ENCODE results near the gene CUTA. TPM values are rescaled to one million over a fixed set of nuclear protein-coding genes. Genes with fewer than 3 reads are reported as not detected.

CUTA gene
- total RNA-seq, 1 experiment from 2014 or later, result 186 TPM

DNA sequence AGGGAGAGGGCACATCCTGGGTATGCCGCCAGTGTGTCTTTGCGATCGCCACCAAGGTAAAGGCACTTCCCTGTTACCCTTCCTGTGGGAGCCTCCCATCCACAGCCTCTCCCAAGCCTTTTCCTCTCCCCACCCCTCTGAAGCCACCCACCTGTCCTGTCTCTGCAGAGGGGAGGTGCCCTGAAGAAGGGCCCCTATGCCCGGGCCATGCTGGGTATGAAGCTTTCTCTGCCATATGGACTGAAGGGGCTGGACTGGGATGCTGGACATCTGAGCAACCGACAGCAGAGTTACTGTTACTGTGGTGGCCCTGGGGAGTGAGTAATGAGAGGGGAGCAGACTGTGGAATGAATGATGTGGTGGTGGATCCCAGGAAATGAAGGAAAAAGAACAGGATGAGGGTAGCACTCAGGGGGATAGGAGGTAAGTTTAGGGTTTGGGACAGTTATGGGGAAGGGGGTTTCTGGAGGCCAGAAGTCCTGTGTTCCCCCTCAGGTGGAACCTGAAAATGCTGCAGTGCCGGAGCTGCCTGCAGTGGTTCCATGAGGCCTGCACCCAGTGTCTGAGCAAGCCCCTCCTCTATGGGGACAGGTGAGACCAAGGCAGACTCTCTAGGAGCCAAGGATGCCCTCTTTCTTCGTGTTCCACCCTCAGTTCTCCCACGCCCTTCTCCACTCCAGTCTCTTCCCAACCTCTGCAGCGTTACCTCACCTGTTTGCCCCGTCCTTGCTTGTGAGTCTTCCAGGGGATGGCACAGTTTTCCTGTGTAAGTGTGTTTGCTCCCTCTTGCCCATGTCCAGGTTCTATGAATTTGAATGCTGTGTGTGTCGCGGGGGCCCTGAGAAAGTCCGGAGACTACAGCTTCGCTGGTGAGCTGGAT is 4.4 kb downstream of the CUTA start:
- Histone ChIP-seq H3K9me2 (ENCODE audit: insufficient read depth) (no peaks in the 10 kb centered on the region), H3K4me2 (ENCODE audit: low read length) (no peak overlapping the region), H3K4me3 (replicated peaks in 1 of 2; ENCODE audit: low read depth in 1 of 2, low read length in 2 of 2) (no peak overlapping the region), H3K79me2 (ENCODE audit: insufficient read depth, low read length) (peaks cover 38% of the 10 kb centered on the region), H3K27me3 (ENCODE audit: insufficient read depth, low read length) (no peaks in the 10 kb centered on the region), H3K9me3 (ENCODE audit: control insufficient read depth in 1 of 2, insufficient read depth in 1 of 2, low read depth in 1 of 2, low read length in 2 of 2) (no peaks in the 10 kb centered on the region), H3K4me1 (ENCODE audit: control insufficient read depth in 1 of 2, insufficient read depth in 2 of 2, low read length in 2 of 2) (peaks cover 11 to 40% of the 10 kb centered on the region in 2 experiments), H2AFZ (ENCODE audit: low read depth, low read length, poor library complexity, severe bottlenecking) (no peak overlapping the region), H3K9ac (ENCODE audit: low read length) (no peak overlapping the region), H3K36me3 (ENCODE audit: control insufficient read depth in 1 of 2, insufficient read depth in 2 of 2, low read length in 2 of 2) (peaks cover 7 to 28% of the 10 kb centered on the region in 2 experiments; a peak in 3 of 4 replicates), H4K20me1 (ENCODE audit: insufficient read depth) (no peaks in the 10 kb centered on the region), H3K27ac (ENCODE audit: low read depth, low read length) (no peak overlapping the region)
- DNase-seq (ENCODE audit: low read depth, low spot score) (no peak), ATAC-seq (no peak)
- ChIA-PET POLR2A (no interaction called here), CTCF (no interaction called here), RAD21 (ENCODE audit: low non-redundant PET in 1 of 2, low total read pairs in 2 of 2, uncharacterized antibody in 2 of 2, unreplicated experiment in 2 of 2) (no interaction called here)
- intact Hi-C loops (cut with micrococcal nuclease), result loop anchor here (5.0 to 10.0 kb wide), 2 partner anchors 116 to 209 kb away; partner anchors contain the start of genes HSD17B8, RGL2, RING1 and RXRB
- no TSS peak for BruUV-seq (replicated peaks)
- TF ChIP-seq YY1 (IDR thresholded peaks at IDR 0.05; ENCODE audit: extremely low read depth, insufficient replicate concordance, low read depth, low read length) (no peak), EZH2phosphoT487 (IDR thresholded peaks at IDR 0.05; ENCODE audit: borderline replicate concordance) (no peak), TCF7L2 (IDR thresholded peaks at IDR 0.05; ENCODE audit: borderline replicate concordance, extremely low read depth, insufficient read depth, insufficient read length) (no peak), SP1 (IDR thresholded peaks at IDR 0.05; ENCODE audit: low read depth) (no peak), JUND (IDR thresholded peaks at IDR 0.05) (no peak), FOSL1 (IDR thresholded peaks at IDR 0.05; ENCODE audit: low read depth) (no peak), POLR2A (IDR thresholded peaks at IDR 0.05; ENCODE audit: borderline replicate concordance, extremely low read depth, insufficient read depth, insufficient read length) (no peak), ZFX (IDR thresholded peaks at IDR 0.05) (no peak), RAD21 (IDR thresholded peaks at IDR 0.05; ENCODE audit: low read depth) (no peak), ZNF274 (IDR thresholded peaks at IDR 0.05; ENCODE audit: low read depth, low read length) (no peak)
- TF ChIP-seq, protein P1, sequence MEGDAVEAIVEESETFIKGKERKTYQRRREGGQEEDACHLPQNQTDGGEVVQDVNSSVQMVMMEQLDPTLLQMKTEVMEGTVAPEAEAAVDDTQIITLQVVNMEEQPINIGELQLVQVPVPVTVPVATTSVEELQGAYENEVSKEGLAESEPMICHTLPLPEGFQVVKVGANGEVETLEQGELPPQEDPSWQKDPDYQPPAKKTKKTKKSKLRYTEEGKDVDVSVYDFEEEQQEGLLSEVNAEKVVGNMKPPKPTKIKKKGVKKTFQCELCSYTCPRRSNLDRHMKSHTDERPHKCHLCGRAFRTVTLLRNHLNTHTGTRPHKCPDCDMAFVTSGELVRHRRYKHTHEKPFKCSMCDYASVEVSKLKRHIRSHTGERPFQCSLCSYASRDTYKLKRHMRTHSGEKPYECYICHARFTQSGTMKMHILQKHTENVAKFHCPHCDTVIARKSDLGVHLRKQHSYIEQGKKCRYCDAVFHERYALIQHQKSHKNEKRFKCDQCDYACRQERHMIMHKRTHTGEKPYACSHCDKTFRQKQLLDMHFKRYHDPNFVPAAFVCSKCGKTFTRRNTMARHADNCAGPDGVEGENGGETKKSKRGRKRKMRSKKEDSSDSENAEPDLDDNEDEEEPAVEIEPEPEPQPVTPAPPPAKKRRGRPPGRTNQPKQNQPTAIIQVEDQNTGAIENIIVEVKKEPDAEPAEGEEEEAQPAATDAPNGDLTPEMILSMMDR (IDR thresholded peaks at IDR 0.05 in 2 of 3, conservative IDR thresholded peaks at IDR 0.05 in 1 of 3; ENCODE audit: borderline replicate concordance in 1 of 3, insufficient read depth in 1 of 3, low read depth in 2 of 3, low read length in 2 of 3), result no peak
- TF ChIP-seq, protein P2, sequence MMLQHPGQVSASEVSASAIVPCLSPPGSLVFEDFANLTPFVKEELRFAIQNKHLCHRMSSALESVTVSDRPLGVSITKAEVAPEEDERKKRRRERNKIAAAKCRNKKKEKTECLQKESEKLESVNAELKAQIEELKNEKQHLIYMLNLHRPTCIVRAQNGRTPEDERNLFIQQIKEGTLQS (IDR thresholded peaks at IDR 0.05), result no peak
- TF ChIP-seq, protein P3, sequence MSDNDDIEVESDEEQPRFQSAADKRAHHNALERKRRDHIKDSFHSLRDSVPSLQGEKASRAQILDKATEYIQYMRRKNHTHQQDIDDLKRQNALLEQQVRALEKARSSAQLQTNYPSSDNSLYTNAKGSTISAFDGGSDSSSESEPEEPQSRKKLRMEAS (IDR thresholded peaks at IDR 0.05), result no peak
- TF ChIP-seq, protein P4, sequence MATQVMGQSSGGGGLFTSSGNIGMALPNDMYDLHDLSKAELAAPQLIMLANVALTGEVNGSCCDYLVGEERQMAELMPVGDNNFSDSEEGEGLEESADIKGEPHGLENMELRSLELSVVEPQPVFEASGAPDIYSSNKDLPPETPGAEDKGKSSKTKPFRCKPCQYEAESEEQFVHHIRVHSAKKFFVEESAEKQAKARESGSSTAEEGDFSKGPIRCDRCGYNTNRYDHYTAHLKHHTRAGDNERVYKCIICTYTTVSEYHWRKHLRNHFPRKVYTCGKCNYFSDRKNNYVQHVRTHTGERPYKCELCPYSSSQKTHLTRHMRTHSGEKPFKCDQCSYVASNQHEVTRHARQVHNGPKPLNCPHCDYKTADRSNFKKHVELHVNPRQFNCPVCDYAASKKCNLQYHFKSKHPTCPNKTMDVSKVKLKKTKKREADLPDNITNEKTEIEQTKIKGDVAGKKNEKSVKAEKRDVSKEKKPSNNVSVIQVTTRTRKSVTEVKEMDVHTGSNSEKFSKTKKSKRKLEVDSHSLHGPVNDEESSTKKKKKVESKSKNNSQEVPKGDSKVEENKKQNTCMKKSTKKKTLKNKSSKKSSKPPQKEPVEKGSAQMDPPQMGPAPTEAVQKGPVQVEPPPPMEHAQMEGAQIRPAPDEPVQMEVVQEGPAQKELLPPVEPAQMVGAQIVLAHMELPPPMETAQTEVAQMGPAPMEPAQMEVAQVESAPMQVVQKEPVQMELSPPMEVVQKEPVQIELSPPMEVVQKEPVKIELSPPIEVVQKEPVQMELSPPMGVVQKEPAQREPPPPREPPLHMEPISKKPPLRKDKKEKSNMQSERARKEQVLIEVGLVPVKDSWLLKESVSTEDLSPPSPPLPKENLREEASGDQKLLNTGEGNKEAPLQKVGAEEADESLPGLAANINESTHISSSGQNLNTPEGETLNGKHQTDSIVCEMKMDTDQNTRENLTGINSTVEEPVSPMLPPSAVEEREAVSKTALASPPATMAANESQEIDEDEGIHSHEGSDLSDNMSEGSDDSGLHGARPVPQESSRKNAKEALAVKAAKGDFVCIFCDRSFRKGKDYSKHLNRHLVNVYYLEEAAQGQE (IDR thresholded peaks at IDR 0.05; ENCODE audit: low read depth), result no peak
- TF ChIP-seq, protein P5, sequence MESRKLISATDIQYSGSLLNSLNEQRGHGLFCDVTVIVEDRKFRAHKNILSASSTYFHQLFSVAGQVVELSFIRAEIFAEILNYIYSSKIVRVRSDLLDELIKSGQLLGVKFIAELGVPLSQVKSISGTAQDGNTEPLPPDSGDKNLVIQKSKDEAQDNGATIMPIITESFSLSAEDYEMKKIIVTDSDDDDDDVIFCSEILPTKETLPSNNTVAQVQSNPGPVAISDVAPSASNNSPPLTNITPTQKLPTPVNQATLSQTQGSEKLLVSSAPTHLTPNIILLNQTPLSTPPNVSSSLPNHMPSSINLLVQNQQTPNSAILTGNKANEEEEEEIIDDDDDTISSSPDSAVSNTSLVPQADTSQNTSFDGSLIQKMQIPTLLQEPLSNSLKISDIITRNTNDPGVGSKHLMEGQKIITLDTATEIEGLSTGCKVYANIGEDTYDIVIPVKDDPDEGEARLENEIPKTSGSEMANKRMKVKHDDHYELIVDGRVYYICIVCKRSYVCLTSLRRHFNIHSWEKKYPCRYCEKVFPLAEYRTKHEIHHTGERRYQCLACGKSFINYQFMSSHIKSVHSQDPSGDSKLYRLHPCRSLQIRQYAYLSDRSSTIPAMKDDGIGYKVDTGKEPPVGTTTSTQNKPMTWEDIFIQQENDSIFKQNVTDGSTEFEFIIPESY (IDR thresholded peaks at IDR 0.05; ENCODE audit: extremely low read depth, insufficient replicate concordance, low read length), result no peak
